ENCODE results near the gene SRI.
"Not testable (repeated sequence)": the region's sequence is repeated elsewhere in the genome, so short reads cannot be mapped to it uniquely, and the experiment has no call there.

Gene SRI

GRCh38 chr7:88262562-88262961 lies 42.7 kb upstream of the SRI start:
- peaks cover 3% of the 10 kb centered on the region for H3K27me3 Mint-ChIP-seq (ENCODE audit: low read depth)
- peaks cover 3% of the 10 kb centered on the region for H3K36me3 Mint-ChIP-seq (ENCODE audit: low read depth)
- no peak overlapping the region for H3K27ac Mint-ChIP-seq
- H3K4me1 Mint-ChIP-seq, result peaks cover 11% of the 10 kb centered on the region
- no peak for TF ChIP-seq CTCF (IDR thresholded peaks at IDR 0.05; ENCODE audit: unreplicated experiment in 3 of 3)
- H3K4me3 Mint-ChIP-seq, result no peak overlapping the region
- H3K9me3 Mint-ChIP-seq, result peaks cover 8% of the 10 kb centered on the region

GRCh38 chr7:88260719-88261118 lies 40.9 kb upstream of the SRI start:
- Mint-ChIP-seq H3K4me1 (peaks cover 11% of the 10 kb centered on the region), H3K27ac (no peak overlapping the region), H3K27me3 (ENCODE audit: low read depth) (no peaks in the 10 kb centered on the region), H3K9me3 (peaks cover 9% of the 10 kb centered on the region), H3K36me3 (ENCODE audit: low read depth) (no peaks in the 10 kb centered on the region), H3K4me3 (no peak overlapping the region)
- no peak for TF ChIP-seq CTCF (IDR thresholded peaks at IDR 0.05; ENCODE audit: unreplicated experiment in 3 of 3)

GRCh38 chr7:88259656-88260380 lies 40.0 kb upstream of the SRI start:
- Mint-ChIP-seq H3K27ac (no peak overlapping the region), H3K27me3 (ENCODE audit: low read depth) (no peaks in the 10 kb centered on the region), H3K4me3 (no peak overlapping the region), H3K9me3 (peaks cover 9% of the 10 kb centered on the region), H3K36me3 (ENCODE audit: low read depth) (no peaks in the 10 kb centered on the region), H3K4me1 (peaks cover 9% of the 10 kb centered on the region)
- TF ChIP-seq CTCF (IDR thresholded peaks at IDR 0.05; ENCODE audit: unreplicated experiment in 3 of 3), result no peak

- not testable (repeated sequence) for H3K27me3 Mint-ChIP-seq (ENCODE audit: low read depth); H3K27ac Mint-ChIP-seq; H3K4me1 Mint-ChIP-seq; H3K36me3 Mint-ChIP-seq (ENCODE audit: low read depth); H3K4me3 Mint-ChIP-seq
- peaks cover 18% of the 10 kb centered on the region for H3K9me3 Mint-ChIP-seq
Observed at GRCh38 chr7:88258296-88258695, 38.5 kb upstream of the SRI start.

- Mint-ChIP-seq H3K4me1 (no peaks in the 10 kb centered on the region), H3K27me3 (ENCODE audit: low read depth) (peaks cover 3% of the 10 kb centered on the region), H3K36me3 (ENCODE audit: low read depth) (no peaks in the 10 kb centered on the region), H3K9me3 (peaks cover 18% of the 10 kb centered on the region), H3K4me3 (no peak overlapping the region), H3K27ac (no peak overlapping the region)
- no peak for TF ChIP-seq CTCF (IDR thresholded peaks at IDR 0.05; ENCODE audit: unreplicated experiment in 3 of 3)
Observed at GRCh38 chr7:88256906-88257305, 37.1 kb upstream of the SRI start.

GRCh38 chr7:88254721-88255424 lies 35.0 kb upstream of the SRI start:
- no peak for TF ChIP-seq CTCF (IDR thresholded peaks at IDR 0.05; ENCODE audit: unreplicated experiment in 3 of 3)
- H3K4me3 Mint-ChIP-seq, result no peak overlapping the region
- H3K27ac Mint-ChIP-seq, result no peak overlapping the region
- H3K4me1 Mint-ChIP-seq, result no peaks in the 10 kb centered on the region
- H3K9me3 Mint-ChIP-seq, result peaks cover 23% of the 10 kb centered on the region
- no peaks in the 10 kb centered on the region for H3K36me3 Mint-ChIP-seq (ENCODE audit: low read depth)
- H3K27me3 Mint-ChIP-seq (ENCODE audit: low read depth), result peaks cover 3% of the 10 kb centered on the region

Data from nephron (organoid).